ENCODE data around the gene MYORG. TPM values are rescaled to one million over a fixed set of nuclear protein-coding genes. Genes with fewer than 3 reads are reported as not detected.

MYORG gene
- total RNA-seq, 1 experiment from 2014 or later = 0.79 TPM

DNA sequence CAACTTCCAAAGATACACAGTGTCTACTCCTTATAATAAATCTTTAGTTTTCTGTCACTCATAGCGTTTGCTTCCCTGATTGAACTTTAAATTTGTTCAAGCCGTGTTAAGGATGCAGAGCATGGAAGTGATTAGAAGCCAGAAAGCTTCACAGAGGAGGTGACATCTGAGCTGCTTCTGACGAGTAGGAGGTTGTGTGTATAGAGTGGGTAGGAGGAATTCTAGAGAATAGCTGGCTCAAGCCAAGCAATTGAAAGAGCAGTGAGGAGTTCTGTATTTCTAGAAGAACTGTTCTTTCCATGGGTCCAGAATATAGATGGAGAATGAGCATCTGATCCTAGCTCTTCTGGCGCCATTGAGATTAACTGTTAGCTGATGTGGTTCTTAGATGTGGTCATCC lies 41.3 kb downstream of the MYORG start:
- no peak for DNase-seq (ENCODE audit: extremely low read depth, low read depth)

DNA sequence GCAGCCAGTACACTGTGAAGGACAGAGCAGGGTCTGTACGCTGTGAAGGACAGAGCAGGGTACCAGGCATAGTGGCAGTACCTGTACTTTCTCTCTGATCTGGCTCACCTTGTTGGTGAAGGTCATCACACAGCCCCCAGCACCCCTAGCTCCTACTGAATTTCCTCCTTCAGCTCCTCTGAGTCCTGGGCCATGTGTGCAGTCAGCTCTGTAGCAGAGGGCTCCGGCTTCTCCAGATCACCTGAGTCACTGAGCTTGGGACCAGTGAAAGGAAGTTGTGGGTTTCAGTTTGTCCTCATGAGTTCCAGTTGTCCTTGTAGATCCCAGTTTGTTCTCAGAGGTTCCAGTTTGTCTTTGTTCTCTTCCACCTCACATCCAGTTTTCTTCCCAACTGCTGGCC lies 41.8 kb downstream of the MYORG start:
- DNase-seq (ENCODE audit: extremely low read depth, low read depth) = no peak

DNA sequence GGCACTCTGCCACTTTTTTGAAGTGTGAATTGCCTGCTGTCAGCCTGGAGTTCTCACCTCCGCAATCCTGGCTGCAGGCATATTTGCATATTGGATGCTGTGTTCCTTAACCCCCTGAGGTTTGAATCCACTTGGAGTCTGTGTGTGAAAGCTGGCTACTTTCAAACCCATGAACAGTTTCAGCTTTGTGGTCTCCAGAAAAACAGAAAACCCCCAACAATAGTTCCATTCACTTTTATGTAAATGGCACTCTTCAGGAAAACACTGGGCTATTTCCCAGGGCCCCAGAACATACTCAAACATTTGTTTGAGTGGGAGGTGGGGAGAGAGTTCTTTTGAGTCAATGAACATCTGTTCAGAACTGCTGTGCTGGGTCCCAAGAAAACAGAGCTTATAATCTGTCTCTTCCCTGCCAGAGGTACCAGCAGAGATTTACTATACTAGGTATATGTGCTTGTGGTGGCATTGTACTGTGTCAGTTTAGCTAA lies 42.3 kb downstream of the MYORG start:
- DNase-seq (ENCODE audit: extremely low read depth, low read depth) = no peak

DNA sequence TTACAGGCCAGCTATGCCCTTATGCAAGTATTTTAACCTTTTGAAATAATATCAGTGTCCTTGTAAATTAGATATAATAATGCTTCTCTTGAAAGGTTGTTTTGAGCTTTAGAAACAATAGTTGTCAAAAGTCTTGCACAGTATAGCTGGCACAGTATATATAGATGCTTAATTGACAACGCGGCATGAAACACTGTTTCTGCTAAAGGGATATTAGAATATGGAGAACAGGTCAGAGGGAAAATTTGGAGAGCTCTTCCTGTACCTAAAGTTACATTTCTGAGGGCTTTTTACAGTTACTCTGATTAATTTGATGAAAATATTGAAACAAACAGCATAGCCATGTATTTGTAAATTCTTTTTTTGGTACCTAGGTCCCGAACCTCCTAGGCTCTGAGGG lies 42.9 kb downstream of the MYORG start:
- no peak for DNase-seq (ENCODE audit: extremely low read depth, low read depth)

DNA sequence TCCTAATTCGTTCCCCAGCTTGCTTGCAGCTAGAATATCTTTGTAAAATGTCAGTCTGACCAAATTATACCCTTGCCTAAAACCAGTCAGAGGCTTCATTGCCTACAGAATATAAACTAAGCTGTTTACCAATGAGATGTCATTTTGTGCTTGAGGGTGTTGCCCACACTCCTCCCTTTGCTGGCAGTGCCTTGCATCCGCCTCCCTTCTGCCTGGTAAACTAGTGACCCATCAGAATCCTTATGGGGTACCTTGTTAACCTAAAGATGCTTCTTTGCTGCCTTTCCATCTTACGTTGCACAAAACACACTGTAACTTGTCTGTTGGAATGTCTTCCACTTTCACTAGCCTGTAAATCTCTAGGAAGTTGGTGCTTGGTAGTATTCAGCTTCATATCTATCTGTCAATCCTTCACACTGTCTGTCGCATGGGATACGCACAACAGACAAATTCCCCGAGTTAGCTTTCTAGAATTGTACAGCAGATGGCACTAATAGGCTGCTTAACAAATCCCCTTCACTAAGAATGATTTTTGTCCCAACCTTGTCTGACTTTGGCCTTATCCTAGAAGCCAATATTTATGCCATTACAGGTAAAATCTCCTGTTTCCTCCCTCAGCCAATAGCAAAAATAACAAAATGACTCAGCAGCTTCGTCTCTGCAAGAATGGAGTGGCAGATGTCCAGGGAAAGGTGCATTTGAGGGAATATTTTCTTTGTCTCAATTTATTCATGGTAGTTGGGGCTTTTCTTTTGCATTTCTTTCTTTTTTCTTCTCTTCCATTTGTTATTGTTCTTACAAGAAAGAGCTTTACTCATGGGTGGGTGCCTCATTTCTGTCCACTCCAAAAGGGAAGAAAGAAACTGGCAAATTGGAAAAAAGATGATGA lies 44.4 kb downstream of the MYORG start:
- DNase-seq (ENCODE audit: extremely low read depth, low read depth) = peak; percentile 45

DNA sequence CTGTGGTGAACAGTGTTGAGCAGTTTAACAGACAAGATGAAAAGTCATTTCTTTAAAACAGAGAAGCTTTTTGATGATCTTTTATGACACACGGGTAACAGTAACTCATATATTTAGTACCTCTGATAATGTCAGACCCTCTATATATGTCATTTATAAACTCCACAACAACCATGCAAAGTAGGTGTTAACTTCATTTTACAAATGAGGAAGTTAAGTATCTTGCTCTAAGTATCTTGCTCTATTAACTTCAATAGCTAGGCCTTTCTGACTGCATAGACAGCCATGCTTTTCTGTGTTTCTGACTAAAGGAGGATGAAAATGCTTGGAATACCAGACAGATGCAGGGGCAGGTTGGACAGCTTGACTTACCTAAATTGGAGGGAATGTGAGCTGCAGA lies 45.5 kb downstream of the MYORG start:
- DNase-seq (ENCODE audit: extremely low read depth, low read depth) = no peak

DNA sequence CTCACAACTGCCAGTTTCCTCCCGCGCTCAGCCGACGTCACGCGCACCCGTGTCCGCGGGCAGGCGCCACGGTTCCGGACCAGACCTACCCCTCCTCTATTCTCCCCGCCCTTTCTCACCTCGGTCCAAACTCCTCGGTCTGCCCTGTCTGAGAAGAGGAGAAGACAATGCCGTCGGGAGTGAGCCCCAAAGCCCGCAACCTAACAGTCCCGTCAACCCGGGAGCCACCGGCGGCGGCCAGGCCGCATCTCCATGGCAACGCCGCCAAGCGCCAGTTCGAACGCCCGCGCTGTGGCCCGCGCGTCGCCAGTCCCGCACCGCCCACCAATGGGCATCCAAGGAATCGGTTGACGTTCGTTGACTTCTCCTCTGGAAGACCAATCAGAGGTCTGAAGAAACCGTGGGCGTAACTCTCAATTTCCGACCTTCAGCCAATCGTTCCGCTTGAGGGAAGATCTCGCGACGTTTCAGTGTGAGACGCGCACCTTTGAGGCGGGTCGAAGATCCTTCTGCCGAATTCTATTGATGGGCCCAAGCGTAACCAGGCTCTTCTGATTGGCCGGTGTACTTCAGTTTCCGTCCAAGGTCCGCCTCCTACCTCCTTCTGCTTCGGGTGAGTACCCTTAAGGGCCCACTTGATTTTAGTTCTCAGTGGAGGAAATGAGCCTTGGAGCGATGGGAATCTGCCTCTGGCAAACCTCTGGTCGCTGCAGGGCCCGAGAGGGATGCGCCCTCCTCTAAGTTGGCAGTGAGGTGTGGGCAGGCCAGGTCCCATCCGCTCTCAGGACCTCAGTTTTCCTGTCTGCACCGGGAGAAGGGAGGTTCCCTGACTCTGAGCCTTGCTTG lies 47.5 kb downstream of the MYORG start, which contains the start of the genes KIF24 and NUDT2:
KIF24 (minus strand) TSS at position 282 of the 846 bp plus-strand sequence. CDS start 17,922 bp downstream, outside the sequence.
NUDT2 (plus strand) TSS at position 583 of the 846 bp plus-strand sequence. CDS start 9,471 bp downstream, outside the sequence.
- peak; percentile 99 for DNase-seq (ENCODE audit: extremely low read depth, low read depth)

DNA sequence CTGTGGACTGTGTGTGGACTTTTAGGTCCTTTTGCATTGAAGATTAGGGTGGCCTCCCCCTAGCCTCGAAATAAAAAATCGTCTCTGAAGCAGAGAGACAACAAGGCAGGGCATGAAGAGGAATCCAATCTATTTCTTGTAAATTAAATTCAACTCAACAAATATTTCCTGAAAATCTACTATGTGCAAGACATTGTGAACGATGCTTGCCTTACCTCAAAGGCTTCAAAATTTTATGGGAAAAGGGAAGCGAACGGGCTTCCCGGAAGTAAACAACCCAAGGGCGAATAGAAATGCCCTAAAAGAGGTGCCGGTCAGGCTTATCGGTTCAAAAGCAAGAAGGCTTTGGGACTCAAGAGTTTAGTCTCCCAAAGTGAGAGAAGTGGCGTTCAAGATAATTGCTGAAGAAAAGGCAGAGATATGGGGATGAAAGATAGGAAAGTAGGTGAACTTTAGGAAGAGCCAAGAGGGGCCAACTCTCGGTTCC lies 48.2 kb downstream of the MYORG start:
- no peak for DNase-seq (ENCODE audit: extremely low read depth, low read depth)

DNA sequence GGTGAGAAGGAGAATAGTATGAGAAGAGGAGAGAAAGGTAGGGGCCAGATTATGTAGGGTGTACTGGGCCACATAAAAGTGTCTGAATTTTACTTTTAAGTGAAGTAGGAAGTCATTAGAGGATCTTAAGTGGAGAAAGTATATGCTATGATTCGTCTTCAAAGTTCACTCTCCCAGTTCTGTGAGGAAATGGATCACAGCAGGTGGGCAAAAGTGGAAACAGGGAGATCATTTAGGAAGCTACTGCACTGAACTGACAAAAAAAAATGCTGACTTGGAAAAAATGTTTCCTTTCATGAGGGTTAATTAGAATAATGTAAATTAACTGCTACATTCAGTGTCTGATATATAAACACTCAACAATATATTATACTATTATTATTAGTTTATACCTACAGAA lies 50.0 kb downstream of the MYORG start:
- DNase-seq (ENCODE audit: extremely low read depth, low read depth) = no peak

DNA sequence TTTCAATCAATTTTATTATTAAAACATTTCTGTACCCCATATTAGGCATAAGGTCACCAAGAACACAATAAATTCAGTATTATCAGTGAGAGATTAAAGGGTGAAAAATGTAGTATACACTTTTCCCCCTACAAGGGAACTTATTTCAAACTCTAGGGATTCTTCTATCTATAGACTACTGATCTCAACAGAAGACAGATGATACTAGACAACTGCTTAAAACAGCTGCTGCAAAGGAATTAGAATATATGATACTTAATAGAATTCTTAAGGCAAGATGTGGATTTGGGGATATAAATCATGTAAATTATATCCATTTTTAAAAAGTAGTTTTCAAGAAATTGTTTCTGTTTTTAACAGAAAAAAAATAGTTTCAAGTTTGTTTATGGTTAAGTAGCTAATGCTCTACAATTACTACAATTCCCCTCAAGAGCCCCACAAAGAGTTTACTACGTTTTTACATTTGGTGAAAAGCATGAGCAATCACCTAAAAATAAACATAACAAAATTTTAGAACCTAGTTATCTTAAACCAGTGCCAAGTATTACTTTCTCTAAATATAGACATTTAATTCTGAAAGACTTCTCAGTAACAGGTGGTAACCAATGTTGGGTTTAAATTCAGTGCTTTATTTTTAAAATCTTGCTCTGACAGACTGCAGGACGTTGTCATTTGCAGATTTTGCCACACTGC lies 53.7 kb downstream of the MYORG start:
- DNase-seq (ENCODE audit: extremely low read depth, low read depth) = no peak

DNA sequence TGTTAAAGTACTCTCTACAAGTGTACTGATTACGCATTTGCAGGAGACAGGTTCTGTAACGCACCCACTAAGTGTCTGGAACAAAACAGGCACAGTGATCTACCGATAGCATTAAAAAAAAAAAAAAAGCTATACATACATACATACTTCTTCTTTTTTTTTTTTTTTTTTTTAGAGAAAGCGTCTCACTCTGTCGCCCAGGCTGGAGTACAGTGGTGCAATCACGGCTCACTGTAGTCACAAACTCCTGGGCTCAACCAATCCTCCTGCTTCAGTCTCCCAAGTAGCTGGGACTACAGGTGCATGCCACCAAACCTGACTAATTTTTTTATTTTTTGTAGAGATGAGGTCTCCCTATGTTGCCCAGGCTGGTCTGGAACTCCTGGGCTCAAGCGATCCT lies 55.2 kb downstream of the MYORG start:
- no peak for DNase-seq (ENCODE audit: extremely low read depth, low read depth)

DNA sequence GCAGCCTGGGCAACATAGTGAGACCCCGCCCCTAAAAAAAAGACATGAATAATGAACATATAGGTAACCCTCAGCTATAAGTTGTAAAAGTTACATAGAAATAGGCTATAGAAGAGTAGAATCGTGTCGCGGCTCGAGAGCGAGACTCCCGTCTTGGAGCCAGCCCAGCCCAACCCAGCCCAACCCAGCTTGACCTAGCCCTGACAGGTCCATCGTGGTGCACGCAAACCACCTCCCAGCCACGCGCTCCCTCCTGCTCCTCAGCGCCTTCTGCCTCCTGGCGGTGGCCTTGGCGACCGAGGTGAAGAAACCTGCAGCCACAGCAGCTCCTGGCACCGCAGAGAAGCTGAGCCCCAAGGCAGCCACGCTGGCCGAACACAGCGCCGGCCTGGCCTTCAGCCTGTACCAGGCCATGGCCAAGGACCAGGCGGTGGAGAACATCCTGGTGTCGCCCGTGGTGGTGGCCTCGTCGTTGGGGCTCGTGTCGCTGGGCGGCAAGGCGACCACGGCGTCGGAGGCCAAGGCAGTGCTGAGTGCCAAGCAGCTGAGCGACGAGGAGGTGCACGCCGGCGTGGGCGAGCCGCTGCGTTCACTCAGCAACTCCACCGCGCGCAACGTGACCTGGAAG lies 58.4 kb downstream of the MYORG start:
- DNase-seq (ENCODE audit: extremely low read depth, low read depth) = no peak

DNA sequence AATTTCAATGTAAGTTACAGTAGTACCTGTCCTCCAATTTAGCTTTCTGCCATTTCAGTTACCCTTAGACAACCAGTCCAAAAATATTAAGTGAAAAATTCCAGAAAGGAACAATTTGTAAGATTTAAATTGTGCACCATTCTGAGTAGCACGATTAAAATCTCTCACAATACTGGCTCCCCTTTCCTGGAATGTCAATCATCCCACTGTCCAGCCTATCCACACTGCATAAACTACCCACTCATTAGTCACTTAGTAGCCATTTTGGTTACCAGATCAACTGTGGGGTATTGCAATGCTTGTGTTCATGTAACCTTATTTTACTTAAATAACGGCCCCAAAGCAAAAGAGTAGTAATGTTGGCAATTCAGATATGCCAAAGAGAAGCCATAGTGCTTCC lies 59.3 kb downstream of the MYORG start:
- DNase-seq (ENCODE audit: extremely low read depth, low read depth) = no peak

Small RNA genes within 50 kb of the gene (small RNA-seq; reads per million reads assigned to genes)
- gene RF00019 = 0 reads per million in 2 experiments

Other genes with a start within 250 kb of the MYORG start
- 18.3 and 20.7 TPM in 2 replicates for gene UBAP1, start 197.9 kb downstream of the MYORG start, total RNA-seq (2014; rRNA removed; shearing (Covaris generic))
- gene KIF24, start 47.6 kb downstream of the MYORG start, total RNA-seq (2014; rRNA removed; shearing (Covaris generic)) = 2.4 and 2.5 TPM in 2 replicates
- gene NUDT2, start 47.3 kb downstream of the MYORG start, total RNA-seq (2014; rRNA removed; shearing (Covaris generic)) = 15.6 and 16.2 TPM in 2 replicates
- 7.7 and 9.3 TPM in 2 replicates for gene FAM219A, start 81.7 kb upstream of the MYORG start, total RNA-seq (2014; rRNA removed; shearing (Covaris generic))
- 0.25 TPM in 1 of 2 replicates, not detected in the other for gene DNAI1, start 81.9 kb upstream of the MYORG start, total RNA-seq (2014; rRNA removed; shearing (Covaris generic))
- not detected in 2 replicates for gene ENHO, start 146.1 kb upstream of the MYORG start, total RNA-seq (2014; rRNA removed; shearing (Covaris generic))
- gene CNTFR, start 212.8 kb upstream of the MYORG start, total RNA-seq (2014; rRNA removed; shearing (Covaris generic)) = 0.17 TPM in 1 of 2 replicates, not detected in the other
- 27.3 and 40.0 TPM in 2 replicates for gene RPP25L, start 235.2 kb upstream of the MYORG start, total RNA-seq (2014; rRNA removed; shearing (Covaris generic))
- 32.3 and 41.3 TPM in 2 replicates for gene DCTN3, start 243.6 kb upstream of the MYORG start, total RNA-seq (2014; rRNA removed; shearing (Covaris generic))